ENCODE measurements around the gene ALAS1. TPM values are rescaled to one million over a fixed set of nuclear protein-coding genes. Genes with fewer than 3 reads are reported as not detected.

The ALAS1 gene
- total RNA-seq, 1 donor from 2014 or later, result 123 TPM

DNA sequence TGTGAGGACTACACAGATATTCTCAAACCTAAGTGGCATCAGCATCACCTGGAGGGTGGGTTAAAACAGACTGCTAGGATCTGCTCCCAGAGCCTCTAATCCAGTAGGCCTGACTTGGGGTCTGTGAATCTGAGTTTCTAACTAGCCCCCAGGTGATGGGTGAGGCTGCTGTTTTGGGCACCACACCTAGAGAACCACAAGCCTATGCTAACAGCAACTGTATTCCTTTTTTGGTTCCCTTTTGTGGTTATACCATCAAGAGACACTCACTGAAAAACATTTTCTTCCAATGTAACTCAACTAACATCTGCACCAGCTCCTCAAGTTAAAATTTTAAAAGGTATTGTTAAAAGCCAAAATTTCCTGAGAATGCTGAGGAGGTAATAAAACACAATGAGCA is 64.5 kb downstream of the ALAS1 start:
- Mint-ChIP-seq H3K27ac (peak overlapping the region; percentile 18), H3K36me3 (ENCODE audit: low read depth) (peaks cover 95% of the 10 kb centered on the region), H3K9me3 (no peaks in the 10 kb centered on the region), H3K4me3 (ENCODE audit: low read depth) (no peak overlapping the region), H3K27me3 (ENCODE audit: low read depth) (no peaks in the 10 kb centered on the region), H3K4me1 (ENCODE audit: low read depth) (peaks cover 67% of the 10 kb centered on the region)
- DNase-seq (ENCODE audit: low spot score), result no peak
- intact Hi-C loops (cut with micrococcal nuclease), result no loop called here

Other genes starting within 250 kb of the ALAS1 start
- gene GPR62, start 242.8 kb upstream of the ALAS1 start, total RNA-seq, result not detected in 2 replicates
- gene PCBP4, start 230.7 kb upstream of the ALAS1 start, total RNA-seq, result 21.1 and 23.8 TPM in 2 replicates
- 49.2 and 51.6 TPM in 2 replicates for gene ABHD14B, start 224.1 kb upstream of the ALAS1 start, total RNA-seq
- gene ABHD14A, start 223.1 kb upstream of the ALAS1 start, total RNA-seq, result 13.5 and 15.9 TPM in 2 replicates
- gene ACY1, start 214.6 kb upstream of the ALAS1 start, total RNA-seq, result 62.8 and 64.6 TPM in 2 replicates
- 1,666 and 1,693 TPM in 2 replicates for gene RPL29, start 202.3 kb upstream of the ALAS1 start, total RNA-seq
- 29.0 and 30.3 TPM in 2 replicates for gene DUSP7, start 141.6 kb upstream of the ALAS1 start, total RNA-seq
- 20.4 and 22.2 TPM in 2 replicates for gene POC1A, start 43.7 kb upstream of the ALAS1 start, total RNA-seq
- gene TLR9, start 27.5 kb downstream of the ALAS1 start, total RNA-seq, result 0.32 and 0.50 TPM in 2 replicates
- gene TWF2, start 41.0 kb downstream of the ALAS1 start, total RNA-seq, result 89.7 and 91.1 TPM in 2 replicates
- 44.7 and 46.4 TPM in 2 replicates for gene PPM1M, start 47.6 kb downstream of the ALAS1 start, total RNA-seq
- 101 and 103 TPM in 2 replicates for gene WDR82, start 80.5 kb downstream of the ALAS1 start, total RNA-seq
- gene GLYCTK, start 89.7 kb downstream of the ALAS1 start, total RNA-seq, result 16.6 and 16.8 TPM in 2 replicates
- 9.8 and 11.1 TPM in 2 replicates for gene DNAH1, start 118.2 kb downstream of the ALAS1 start, total RNA-seq
- gene BAP1, start 211.8 kb downstream of the ALAS1 start, total RNA-seq, result 106 and 108 TPM in 2 replicates
- gene PHF7, start 212.5 kb downstream of the ALAS1 start, total RNA-seq, result 11.5 and 12.5 TPM in 2 replicates
- gene SEMA3G, start 246.9 kb downstream of the ALAS1 start, total RNA-seq, result 0.30 and 0.32 TPM in 2 replicates